RCC 7860 (cell line): Measurements from ENCODE around the gene ARNT2.

Source experiments
- DNase-seq: peaks from one replicate; pipeline ENCODE4 v3.0.0-alpha.2; 2015; ENCODE audit warnings: low spot score
- FAIRE-seq: peaks from 2 replicates; lab custom pipeline; 2012; peaks lifted over from hg19 to GRCh38; lab: Jason Lieb, UNC

The ARNT2 gene

GRCh38 chr15:80609091-80609490 is 204.9 kb downstream of the ARNT2 start:
- no peak for DNase-seq
- no peak for FAIRE-seq

- no peak for DNase-seq
Observed at GRCh38 chr15:80609512-80609946, 205.3 kb downstream of the ARNT2 start.

GRCh38 chr15:80611543-80612080 is 207.4 kb downstream of the ARNT2 start:
- DNase-seq = no peak
- FAIRE-seq = no peak

More at GRCh38 chr15:80609512-80609946, 205.3 kb downstream of the ARNT2 start:
- FAIRE-seq = no peak

GRCh38 chr15:80612118-80612823 is 208.1 kb downstream of the ARNT2 start:
- DNase-seq (no peak), FAIRE-seq (no peak)

DNA sequence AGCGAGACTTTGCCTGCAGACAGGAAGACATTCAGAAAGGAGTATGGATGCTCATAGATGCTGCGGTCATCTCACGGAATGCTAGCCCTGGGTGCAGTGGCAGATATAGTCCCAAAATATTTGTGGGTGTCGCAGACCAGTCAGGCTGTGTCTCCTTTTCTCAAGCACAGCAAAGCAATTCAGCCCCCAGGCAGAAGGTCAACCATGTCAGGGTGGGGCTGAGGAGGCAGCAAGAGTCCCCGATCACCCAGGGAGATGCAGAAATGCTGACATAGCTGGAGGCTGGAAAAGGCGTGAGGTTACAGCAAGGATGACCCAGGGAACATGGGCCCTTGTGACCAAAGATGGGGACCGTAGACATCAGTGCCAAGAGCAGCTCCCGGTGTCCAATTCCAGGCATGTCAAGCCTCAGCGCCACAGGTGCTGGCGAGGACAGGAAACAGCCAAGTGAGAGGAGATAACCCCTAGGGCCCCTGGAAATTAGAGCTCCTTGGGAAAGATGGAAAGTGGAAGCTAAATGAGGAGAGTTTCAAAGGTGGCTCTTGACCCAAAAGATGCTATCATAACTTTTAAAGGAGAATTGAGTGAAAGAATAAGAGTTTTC is 209.7 kb downstream of the ARNT2 start:
- no peak for DNase-seq
- no peak for FAIRE-seq

DNA sequence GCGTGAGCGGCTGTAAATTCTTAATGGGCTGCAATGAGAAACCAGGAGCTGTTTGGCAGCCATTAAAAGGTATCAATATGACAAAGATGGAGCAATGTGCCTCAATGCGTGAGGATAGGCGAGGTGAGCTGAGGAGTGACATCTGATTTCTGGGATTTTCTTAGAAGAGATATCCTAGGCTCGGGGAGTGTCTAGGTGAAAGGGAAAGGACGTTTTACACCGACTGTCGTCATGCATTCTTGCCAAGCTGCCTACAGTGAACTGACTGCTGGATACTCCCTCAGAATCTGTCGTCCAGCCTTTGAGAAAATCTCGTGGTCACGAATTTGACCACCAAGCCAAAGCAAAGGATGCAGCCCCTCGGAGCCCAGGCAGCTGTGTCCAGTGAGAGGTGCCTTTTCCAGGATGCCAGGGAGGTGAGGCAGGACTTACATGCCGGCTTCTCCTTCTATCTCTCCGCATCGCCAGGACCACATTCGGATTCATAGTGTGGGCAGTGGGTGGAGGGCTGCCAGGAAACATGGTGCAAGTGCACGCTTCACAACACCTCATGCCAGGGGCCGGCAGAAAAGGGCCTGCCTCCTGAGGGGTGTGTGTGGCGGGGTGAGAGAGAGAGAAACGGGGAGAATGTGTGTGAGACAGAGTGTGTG is 210.7 kb downstream of the ARNT2 start:
- no peak for DNase-seq
- FAIRE-seq = no peak

DNA sequence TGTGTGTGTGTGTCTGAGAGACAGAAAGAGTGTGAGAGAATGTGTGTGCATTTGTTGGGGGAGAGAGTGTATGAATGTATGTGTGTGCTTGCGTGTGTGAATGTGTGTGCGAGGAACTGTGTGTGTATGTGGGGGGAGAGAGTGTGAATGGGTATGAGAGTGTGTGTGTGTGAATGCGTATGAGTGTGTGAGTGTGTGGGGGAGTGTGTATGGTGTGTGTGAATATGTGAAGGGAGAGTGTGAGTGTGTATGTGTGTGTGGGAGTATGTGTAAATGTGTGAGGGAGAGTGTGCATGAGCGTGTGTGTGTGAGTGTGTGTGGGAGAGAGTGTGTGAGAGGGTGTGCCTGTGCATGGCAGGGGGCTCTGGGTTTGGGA is 211.2 kb downstream of the ARNT2 start:
- DNase-seq = no peak
- FAIRE-seq = no peak

- FAIRE-seq (no peak), DNase-seq (no peak)
Observed at GRCh38 chr15:80615783-80616391, 211.7 kb downstream of the ARNT2 start.

GRCh38 chr15:80618685-80619400 is 214.7 kb downstream of the ARNT2 start:
- FAIRE-seq = no peak
- DNase-seq = no peak

DNA sequence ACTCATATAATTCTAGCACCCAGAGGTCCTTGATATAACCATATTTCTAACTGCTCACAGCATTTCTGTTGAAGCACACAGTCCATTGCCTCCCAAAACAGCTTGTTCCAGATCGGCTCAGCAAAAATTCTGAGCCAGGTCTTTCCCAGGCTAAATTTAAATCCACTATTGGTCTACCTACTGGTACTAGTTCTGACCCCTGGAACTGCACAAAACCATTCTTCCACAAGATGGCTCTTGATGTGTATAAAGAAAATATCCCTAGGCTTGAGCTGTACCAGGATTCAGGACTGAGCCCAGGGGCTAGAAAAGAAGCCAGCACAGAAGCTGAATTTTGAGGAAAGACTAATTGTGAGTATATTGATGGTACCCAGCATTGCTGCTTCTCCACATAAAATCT is 215.5 kb downstream of the ARNT2 start:
- DNase-seq (no peak), FAIRE-seq (no peak)

GRCh38 chr15:80620141-80620540 is 216.0 kb downstream of the ARNT2 start:
- FAIRE-seq (no peak), DNase-seq (no peak)

- DNase-seq (no peak), FAIRE-seq (no peak)
Observed at GRCh38 chr15:80620931-80621330, 216.7 kb downstream of the ARNT2 start.

- FAIRE-seq (no peak), DNase-seq (no peak)
Observed at GRCh38 chr15:80626643-80627120, 222.5 kb downstream of the ARNT2 start.

DNA sequence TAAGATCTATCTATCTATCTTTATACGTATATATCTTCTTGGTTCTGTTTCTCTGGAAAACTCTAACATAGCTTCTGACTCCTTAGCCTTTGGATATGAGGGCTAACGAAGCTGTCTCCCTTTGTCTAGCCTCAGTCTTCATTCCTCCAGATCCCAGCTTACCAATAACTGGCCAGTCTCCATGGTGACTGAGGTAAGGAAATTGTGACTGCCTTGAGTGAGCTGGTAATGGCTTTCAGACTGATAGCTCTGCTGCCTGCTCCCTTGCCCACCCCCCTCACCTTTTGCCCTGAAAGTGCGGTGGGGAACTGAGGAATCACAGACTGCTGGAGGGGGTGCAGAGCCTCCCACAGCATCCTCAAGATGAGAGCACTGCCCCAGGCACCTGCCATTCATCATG is 225.2 kb downstream of the ARNT2 start:
- no peak for DNase-seq
- FAIRE-seq = no peak

DNA sequence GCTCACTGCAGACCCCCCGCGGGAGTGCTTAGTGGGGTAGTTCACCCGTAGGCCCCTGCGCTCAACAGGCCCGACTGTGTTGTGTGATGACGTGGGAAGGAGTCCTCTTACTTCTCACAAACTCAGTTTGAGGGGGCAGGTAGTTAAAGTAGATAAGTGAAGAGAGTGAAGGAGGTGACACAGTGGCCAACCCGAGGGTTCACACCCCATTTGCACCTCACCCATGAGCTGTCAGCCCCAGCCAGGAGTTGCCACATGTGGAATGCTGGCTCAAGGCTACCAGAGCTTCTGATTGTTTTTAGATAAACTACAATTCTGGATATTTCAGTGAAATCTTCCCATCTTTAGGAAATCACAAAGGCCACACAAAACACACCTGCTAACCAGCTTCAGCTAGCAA is 226.8 kb downstream of the ARNT2 start:
- DNase-seq (no peak), FAIRE-seq (no peak)

- DNase-seq (no peak), FAIRE-seq (no peak)
Observed at GRCh38 chr15:80633221-80633620, 229.0 kb downstream of the ARNT2 start.

GRCh38 chr15:80635953-80636352 is 231.8 kb downstream of the ARNT2 start:
- no peak for FAIRE-seq
- no peak for DNase-seq

DNA sequence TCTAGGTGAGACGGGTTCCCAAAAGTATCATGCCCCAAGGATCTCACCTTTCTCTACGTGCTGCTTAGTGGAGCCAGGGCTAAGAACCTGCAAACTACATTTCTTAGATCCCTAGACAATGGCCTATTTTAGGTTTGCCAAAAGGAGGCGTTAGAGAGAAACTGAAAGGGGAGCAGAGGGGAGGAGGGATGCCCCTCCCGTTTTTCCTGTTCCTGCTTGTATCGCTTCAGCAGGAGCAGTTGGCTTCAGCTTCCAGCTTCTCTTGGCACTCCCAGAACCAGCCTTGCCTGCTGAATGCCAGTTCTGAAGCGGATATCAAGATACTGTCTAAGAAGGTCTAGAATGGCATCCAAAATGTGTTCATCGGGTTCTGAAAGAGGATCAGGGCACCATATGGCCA is 232.5 kb downstream of the ARNT2 start:
- no peak for DNase-seq

DNA sequence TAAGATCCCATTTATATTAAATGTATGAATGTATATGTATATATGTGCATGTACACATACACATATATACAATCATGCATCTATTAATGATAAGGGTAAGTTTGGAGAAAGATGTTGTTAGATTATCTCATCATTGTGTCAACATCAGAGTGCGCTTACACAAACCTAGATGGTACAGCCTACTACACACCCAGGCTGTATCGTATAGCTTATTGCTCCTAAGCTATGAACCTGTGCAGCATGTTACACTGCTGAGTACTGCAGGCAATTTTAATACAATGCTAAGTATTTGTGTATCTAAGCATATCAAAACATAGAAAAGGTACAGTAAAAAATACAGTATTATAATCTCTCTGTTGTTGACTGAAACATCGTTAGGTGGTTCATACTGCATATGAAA is 233.6 kb downstream of the ARNT2 start:
- no peak for DNase-seq
- FAIRE-seq = no peak

More for the DNA sequence above, 232.5 kb downstream of the ARNT2 start:
- no peak for FAIRE-seq

DNA sequence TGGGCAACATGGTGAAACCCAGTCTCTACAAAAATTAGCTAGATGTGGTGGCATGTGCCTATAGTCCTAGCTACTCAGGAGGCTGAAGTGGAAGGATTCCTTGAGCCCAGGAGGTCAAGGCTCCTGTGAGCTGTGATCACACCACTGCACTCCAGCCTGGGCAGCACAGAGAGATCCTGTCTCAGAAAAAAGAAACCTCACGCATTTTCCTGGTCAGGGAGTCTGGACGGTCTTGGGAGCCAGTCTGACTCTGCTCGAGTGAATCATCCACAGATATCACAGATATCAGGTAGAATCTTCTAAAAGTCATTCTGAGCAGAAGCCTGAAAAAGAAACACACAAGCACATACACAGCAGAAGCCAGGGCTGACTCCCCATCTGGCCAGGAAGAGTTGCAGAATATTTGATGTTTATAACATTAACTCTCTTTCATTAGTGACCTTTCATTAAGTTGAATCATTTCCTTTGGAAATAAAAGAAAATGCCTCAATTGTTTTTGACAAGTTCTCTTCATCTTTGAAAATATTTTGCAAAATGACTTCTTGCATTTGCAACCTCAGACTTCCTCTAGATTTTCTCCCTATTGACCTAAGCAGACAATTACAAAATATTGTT is 234.5 kb downstream of the ARNT2 start:
- no peak for FAIRE-seq

More for the DNA sequence above, 234.5 kb downstream of the ARNT2 start:
- no peak for DNase-seq
